GM19452 (cell line): ENCODE results near the gene EVI5L.
"Not testable (repeated sequence)": the region's sequence is repeated elsewhere in the genome, so short reads cannot be mapped to it uniquely, and the experiment has no call there.

ENCODE experiments used
- ATAC-seq: cut with Tn5 transposase; IDR thresholded peaks from one replicate; pipeline ENCODE4 v1.9.1; 2021; ENCODE audit not compliant: unreplicated experiment

The EVI5L gene

DNA sequence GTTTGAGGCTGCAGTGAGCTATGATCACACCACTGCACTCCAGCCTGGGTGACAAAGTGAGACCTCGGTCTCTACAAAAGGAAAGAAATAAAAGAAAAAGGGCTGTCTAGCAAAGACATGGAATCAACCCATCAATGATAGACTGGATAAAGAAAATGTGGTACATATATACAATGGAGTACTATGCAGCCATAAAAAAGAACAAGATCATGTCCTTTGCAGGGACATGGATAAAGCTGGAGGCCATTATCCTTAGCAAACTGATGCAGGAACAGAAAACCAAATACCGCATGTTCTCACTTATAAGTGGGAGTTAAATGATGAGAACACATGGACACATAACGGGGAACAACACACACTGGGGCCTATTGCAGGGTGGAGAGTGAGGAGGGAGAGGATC is 14.0 kb upstream of the EVI5L start:
- ATAC-seq: not testable (repeated sequence)

DNA sequence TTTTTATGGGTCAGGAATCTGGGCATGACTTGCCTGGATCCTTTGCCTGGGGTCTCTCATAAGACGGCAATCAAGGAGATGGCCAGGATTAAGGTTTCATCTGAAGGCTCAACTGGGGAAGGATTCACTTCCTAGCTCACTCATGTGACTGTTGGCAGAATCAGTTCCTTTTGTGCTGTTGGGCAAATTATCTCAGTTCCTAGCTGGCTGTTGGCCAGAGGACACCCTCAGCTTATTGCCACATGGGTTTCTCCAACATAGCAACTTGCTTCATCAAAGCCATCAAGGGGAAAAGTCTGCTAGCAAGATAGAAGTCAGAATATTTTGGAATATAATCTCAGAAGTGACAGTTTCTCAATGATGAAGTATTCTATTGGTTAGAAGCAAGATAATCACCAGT is 12.2 kb upstream of the EVI5L start:
- no peak for ATAC-seq

DNA sequence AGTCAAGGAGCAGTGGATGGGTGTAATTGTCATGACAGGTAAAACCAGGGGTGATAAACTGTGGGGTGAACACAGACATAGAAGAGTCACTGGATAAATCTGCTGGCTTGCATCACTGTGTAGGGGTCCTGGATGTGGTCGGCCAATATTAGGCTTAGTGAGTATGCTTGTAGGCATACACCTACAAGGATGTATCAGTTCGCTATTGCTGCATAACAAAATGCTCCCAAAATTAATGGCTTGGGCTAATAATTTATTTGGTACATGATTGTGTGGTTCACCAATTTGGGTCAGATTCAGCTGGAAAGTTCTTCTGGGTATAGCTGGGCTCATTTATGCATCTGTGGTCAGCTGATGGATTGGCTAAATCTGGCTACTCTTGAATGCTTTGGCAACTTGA is 11.2 kb upstream of the EVI5L start:
- ATAC-seq: no peak

DNA sequence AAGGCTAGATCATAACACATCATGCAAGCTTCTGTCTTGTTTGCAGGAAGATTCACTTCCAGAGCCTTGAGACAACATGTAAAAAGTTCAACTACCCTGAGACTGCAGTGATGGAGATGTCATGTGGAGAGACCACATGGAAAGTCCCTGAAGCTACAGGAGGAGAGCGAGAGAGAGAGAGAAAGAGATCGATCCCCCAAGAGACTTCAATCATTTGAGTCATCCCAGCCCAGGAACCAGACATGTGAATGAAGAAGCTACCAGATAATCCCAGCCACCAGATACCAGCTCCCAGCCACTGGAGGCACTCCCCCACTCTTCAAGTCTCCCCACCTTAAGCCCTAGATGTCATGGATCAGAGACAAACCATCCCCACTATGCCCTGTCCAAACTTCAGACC is 10.7 kb upstream of the EVI5L start:
- no peak for ATAC-seq

DNA sequence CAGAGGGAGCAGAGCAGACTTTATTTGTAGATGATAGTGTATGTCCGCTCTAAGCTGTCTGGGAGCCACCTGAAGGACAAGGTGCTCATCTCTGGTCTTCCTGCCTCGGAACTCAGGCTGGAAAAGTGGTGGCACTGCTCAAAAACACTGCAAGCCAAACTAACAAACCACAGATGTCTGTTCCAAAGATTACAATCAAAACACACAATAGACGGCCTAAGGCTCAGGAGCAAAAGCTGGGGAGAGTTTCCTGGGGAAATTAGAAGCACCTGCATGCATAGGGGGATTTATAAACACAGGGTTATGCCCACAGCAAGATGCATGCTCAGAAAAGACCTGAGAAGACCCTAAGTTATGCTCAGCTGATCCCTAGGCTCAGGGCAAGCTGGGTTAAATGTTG is 9.4 kb upstream of the EVI5L start:
- ATAC-seq: no peak

DNA sequence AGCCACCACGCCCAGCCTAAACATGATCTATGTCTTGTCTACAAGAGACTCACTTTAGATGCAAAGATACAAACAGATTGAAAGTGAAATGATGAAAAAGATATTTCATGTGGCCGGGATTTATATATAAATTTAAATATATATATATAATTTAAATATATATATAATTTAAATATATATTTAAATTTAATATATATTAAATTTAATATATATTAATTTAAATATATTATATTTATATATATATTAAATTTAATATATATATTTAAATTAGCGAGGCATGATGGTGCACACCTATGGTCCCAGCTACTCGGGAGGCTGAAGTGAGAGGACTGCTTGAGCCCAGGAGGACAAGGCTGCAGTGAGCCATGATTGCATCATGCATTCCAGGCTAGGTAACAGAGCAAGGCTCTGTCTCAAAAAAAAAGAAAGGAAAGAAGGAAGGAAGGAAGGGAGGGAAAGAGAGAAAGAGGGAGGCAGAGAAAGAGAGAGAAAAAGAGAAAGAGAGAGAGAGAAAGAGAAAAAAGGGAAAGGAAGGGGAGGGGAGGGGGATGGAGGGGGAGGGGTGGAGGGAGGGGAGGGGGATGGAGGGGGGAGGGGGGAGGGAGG is 7.0 kb upstream of the EVI5L start:
- no peak for ATAC-seq

DNA sequence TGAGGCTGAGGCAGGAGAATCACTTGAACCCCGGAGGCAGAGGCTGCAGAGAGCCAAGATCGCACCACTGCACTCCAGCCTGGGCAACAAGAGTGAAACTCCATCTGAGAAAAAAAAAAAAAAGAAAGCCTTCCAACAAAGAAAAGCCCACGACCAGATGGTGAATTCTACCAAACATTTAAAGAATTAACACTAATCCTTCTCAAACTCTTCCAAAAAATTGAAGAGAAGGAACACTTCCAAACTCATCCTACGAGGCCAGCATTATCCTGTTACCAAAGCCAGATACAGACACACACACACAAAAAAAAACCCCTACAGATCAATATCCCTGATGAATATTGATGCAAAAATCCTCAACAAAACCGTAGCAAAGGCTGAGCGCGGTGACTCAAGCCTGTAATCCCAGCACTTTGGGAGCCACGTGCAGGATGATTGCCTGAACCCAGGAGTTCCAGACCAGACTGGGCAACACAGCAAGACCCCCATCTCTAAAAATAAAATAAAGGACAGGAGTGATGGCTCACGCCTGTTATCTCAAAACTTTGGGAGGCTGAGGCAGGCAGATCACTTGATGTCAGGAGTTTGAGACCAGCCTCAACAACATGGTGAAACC is 6.2 kb upstream of the EVI5L start:
- no peak for ATAC-seq

DNA sequence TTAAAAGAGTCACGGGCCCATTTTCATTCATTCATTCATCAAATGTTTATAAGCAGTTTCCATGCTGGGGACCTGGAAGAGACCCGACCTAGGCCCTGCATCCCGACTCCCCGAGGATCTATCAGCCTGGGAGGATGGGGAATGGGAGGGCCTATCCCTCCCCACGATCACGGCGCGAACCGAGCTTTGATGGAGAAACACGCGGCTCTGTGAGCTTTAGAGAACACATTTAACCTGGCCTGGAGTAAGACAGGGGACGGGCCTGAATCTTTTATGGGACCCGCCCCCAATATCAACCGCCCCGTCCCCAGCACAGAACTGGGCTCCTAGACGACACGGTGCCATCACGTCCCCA is 875 bp upstream of the EVI5L start:
- ATAC-seq: no peak

DNA sequence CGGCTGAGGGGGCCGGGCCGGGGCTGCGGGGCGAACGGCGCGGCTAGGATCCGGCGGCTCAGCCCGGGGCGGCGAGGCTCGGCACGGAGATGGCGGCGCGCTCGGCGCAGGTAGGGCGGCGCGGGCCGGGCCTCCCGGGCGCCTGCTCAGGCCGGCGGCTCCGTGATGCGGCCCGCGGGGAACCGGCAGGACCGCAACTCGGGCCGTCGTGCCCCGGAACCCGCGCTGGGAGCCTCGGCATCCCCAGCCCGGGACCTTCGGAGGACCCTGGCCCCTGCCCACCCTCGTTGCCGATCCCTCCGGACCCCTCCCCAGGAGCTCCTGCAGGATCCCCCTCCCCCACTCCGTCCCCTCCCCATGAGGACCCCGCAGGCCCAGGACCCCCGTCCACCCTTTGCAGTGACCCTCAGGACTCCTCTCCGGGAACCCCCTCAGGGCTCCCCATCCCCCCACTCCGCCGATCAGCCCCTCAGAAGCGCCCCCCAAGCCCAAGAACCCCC is 304 bp downstream of the EVI5L start:
- no peak for ATAC-seq

DNA sequence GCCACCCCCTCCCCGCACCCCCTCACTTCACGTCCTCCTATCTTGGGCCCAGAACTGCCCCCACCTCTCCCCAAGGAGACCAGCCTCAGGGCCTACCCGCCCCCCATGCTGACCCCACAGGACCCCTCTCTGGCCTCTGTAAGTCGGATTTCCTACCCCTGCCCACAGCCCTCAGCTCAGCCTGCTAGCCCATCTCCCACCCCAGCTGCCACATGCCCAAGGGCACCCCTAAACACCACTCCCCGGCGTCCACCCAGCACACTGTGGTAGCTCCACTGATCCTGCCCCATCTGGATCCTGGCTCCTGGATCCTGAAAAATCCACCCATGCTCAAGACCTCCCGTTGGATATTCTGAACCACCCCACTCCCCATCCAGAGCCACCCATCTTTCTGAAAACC is 805 bp downstream of the EVI5L start:
- ATAC-seq: no peak

DNA sequence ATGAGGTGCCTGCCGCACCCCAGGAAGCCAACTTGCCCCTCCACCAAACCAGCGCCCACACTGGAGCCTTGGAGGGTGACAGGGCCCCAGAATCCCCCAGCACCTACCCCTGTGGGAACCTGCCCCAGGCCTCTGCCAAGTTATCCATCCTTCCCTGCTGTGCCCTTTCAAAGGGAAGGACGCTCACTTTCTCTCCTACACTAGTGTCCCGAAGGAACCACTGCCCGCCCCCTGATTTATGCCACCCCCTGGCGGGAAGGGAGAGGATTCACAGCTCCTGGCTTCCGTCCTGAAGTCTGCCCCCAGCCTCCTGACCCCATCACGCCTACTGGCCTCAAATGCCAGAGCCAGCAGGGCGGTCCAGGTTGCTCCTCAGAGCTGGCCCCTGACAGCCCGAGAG is 1.4 kb downstream of the EVI5L start:
- no peak for ATAC-seq

DNA sequence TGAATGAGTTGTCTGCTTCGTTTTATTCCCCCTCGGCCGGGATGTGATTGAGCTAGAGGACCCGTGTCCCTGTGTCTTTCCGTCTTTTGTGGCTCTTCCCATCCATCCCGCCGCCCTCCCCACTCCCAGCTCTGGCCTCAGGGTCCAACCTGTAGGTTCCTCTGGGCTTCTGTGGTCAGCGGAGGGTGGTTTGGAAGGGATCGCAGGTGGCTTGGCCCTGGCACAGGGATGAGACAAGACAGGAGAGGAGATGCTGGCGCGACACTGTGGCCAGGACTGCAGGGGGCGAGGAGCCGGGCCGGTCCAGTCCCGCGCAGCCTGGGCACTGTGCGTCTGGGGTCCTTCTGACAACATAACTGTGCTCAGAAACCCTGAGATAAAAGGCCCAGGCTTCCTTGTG is 2.0 kb downstream of the EVI5L start:
- no peak for ATAC-seq

DNA sequence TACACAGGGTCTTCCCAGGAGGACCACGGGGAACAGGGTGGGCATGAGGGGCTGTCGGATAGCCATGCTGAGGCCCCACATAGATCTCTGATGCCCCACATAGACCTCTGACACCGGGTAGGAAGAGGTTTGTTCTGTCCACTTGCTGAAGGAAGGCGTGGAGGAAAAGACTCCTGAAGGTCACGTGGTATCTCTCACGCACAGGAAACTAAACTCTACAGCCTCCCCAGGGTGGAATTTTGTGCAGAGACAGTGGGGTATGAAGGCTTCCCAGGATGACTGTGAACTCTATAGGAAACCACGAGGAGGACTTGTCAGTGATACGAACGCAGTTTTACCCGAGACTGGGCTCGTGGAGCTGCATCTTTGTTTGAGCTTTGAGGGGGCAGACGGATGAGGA is 2.8 kb downstream of the EVI5L start:
- ATAC-seq: no peak

DNA sequence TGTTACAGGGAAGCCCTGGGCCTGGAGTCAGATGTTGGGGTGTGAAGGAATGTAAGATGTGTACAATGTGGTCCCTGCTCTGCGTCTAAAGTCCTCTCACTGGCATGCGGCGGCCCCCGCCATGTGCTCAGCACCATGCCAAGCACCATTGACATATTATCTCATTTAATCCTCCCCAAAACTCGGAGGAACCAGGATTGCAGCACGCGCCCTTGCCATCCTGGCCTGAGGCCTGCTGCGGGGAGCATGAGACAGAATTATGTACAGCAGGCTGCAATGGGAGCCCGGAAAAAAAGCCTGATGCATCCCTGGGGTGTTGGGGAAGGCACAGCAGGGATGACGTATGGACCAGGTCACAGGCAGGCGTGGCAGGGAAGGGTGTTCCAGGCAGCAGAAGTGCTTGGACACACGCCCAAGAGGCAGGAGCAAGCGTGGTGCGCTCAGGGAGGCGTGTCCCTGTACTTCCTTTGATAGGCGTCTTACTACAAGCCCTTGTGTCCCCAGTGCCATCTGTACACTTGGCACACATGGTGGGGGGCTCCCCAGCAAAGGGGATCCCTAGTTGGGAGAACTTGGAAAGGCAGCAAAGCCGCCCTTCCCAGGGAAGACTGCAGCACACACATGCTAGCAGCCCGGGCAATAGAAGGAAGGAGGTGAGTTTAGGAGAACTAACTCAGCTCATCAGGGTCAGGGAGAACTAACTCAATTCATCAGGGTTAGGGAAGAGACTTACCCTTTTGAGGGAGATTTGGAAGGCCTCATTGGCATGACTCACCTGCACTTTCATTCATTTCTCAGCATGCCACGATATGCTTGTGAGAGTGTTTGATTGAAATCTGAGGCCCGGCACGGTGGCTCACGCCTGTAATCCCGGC is 3.4 kb downstream of the EVI5L start:
- ATAC-seq: no peak

DNA sequence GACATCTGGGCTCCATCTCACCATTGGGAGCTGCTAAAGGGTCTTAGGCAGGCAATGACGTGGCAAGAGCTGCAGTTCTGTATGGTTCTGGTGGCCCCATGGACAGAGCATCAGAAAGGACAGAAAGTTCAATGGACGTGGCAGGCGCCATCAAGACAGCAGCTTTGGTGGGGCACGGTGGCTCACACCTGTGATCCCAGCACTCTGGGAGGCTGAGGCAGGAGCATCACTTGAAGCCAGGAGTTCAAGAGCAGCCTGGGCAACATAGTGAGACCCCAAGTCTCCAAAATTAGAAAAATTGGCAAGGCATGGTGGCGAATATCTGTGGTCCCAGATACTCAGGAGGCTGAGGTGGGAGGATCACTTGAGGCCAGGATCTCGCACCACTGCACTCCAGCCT is 9.5 kb downstream of the EVI5L start:
- no peak for ATAC-seq

DNA sequence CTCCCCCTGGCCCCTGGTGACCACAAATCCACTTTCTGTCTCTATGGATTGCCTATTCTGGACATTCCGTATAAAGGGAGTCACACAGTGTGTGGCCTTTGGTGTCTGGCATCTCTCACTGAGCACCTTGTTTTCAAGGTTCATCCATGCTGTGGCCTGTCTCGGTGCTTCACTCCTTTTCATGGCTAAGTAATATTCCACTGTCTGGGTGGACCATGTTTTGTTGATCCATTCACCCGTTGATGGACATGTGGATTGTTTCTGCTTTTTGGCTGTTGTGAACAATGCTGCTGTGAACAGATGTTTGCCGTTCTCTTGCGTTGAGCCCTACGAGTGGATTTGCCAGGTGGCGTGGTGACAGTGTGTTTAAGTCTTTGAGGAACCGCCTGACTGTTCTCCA is 10.6 kb downstream of the EVI5L start:
- ATAC-seq: no peak

DNA sequence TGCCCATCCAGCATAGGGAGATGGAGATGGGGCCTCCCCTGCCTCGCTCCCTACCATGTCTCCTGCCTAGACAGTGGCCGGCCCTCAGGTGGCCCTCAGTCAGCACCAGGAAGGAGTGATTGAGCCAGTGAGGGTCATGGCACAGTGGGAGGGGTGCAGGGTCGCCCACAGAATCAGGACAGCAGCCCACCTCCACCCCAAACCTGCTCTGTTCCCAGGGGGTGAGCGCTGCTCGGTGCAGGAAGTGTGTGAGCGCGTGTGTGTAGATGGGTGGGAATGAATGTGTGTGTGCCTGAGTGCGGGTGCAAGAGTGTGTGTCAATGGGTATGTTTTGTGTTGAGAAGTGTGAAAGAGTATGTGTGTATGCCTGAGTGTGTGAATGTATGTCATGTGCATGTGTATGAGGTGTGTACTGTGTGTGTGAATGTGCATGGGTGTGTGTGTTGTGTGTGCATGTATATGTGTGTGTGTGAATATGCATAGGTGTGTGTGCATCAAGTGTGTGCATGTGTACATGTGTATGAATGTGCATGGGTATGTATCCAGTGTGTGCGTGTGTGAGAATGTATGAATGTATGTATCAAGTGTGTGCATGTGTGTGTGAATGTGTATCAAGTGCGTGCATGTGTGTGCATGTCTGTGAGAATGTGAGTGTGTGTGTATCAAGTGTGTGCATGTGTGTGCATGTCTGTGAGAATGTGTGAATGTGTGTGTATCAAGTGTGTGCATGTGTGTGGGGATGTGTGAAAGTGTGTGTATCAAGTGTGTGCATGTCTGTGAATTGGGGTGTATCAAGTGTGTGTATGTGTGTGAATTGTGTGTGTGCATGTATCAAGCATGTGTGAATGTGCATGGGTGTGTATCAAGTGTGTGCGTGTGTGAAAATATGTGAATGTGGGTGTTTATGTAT is 12.0 kb downstream of the EVI5L start:
- ATAC-seq: no peak

DNA sequence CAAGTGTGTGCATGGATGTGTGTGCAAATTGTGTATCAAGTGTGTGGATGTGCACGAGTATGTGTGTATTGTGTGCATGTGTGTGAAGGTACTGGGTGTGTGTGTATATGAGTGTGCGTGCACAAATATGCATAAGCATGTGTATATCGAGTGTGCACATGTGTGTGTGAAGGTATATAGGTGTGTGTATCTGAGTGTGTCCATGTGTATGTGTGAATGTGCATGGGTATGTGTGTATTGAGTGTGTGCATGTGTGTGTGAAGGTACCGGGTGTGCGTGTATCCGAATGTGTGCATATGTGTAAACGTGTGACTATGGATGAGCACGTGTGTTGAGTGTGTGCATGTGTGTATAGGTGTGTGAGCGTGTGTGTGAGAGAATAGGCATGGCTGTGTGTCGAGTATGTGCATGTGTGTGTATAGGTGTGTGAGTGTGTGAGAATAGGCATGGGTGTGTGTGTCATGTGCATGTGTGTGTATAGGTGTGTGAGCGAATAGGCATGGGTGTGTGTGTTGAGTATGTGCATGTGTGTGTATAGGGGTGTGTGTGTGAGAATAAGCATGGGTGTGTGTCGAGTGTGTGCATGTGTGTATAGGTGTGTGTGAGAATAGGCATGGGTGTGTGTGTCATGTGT is 12.8 kb downstream of the EVI5L start:
- ATAC-seq: no peak

DNA sequence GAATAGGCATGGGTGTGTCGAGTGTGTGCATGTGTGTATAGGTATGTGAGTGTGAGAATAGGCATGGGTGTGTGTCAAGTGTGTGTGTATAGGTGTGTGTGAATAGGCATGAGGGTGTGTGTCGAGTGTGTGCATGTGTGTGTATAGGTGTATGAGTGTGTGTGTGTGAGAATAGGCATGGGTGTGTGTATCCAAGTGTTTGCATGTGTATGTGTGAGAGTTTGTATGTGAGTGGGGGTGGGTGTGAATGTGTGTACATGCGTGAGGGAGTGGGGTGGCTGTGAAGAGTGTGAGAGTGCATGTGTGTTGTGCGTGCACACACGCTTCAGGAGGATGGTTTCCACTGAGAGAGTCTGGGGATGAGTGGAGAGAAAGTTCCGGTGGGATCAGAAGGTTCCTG is 13.5 kb downstream of the EVI5L start:
- no peak for ATAC-seq

DNA sequence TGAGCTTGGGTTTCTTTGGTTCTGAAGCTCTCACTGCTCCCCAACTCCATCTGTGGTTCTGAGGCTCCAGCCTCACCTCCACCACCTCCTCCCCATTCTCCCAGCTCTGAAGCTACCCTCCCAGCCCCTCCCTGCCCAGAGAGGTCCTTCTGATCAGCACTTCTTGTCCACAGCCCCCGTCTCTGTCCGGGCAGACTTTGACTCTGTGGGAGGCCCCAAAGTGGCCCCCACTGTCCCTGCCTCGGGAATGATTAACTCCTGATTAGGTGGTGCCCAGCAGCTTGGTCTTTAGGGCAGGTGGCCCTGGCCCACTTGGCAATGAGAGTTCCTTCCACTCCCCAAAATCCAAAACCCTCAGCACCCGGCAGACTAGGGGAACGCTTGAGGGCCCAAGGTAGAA is 14.4 kb downstream of the EVI5L start:
- no peak for ATAC-seq

DNA sequence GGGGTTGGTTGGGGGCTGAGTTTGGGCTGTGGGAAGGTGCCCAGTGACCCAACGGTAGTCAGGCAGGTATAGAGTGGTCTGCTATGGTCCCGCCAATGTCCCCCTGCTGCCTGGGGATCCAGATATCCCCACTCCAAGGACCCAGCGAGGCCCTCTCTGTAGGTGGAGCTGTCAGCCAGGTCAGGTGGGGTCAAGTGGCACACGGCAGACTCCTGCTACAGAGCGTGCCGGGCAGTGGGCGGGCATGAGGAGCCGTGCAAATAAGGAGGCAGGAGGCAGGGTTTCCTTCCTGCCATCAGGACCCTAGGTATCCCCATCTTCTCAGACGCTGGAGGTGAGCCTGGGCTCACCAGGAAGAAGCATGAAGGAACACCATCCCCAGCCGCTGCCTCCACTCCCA is 14.9 kb downstream of the EVI5L start:
- no peak for ATAC-seq
